AG04450 (cell line): Measurements from ENCODE around the gene PISD. TPM values are rescaled to one million over a fixed set of nuclear protein-coding genes. Genes with fewer than 3 reads are reported as not detected.

Experiments
- CTCF ChIA-PET: fragments of 300-600, 350-600 bp; formaldehyde crosslinking; extraction: SDS; loops from one replicate; lab custom pipeline; 2022; ENCODE audit warnings: antibody characterized with exemption, inconsistent platforms; lab: Charles Lee
- POLR2A ChIA-PET: fragments of 350-600 bp; formaldehyde crosslinking; extraction: SDS; loops from one replicate; lab custom pipeline; 2021; ENCODE audit warnings: antibody characterized with exemption, inconsistent platforms; lab: Yijun Ruan, JAX
- DNase-seq: peaks from one replicate; pipeline ENCODE4 v3.0.0-alpha.2; 2011; ENCODE audit warnings: low read depth, low spot score
- H3K27ac ChIP-seq: one replicate; pipeline ENCODE4 v1.5.1; 2012; ENCODE audit warnings: low read depth, low read length, control low read depth
- H3K27me3 ChIP-seq: one replicate; pipeline ENCODE4 v1.6.0; 2012; ENCODE audit warnings: low read length; ENCODE audit not compliant: control insufficient read depth, insufficient read depth
- H3K4me3 ChIP-seq: 2 replicates; pipeline ENCODE4 v1.5.1; 2011; ENCODE audit warnings: mild to moderate bottlenecking, low read depth, low read length, control low read depth
- H3K9me3 ChIP-seq: 2 replicates; pipeline ENCODE4 v1.5.1; 2012; ENCODE audit warnings: low read length; ENCODE audit not compliant: control insufficient read depth, insufficient read depth
- polyA plus RNA-seq: library from polyadenylated mRNA; depleted of rRNA; stranded (reverse); fragments of >200 nt; gene quantifications from 2 replicates; pipeline ENCODE4 v1.2.3, GENCODE V29; 2011
- TF ChIP-seq, protein P1 (sequence below): IDR thresholded peaks from 2 replicates; pipeline ENCODE4 v1.5.1; 2011; ENCODE audit warnings: low read depth, low read length, control low read depth, inconsistent platforms

Gene PISD
- polyA plus RNA-seq, 1 experiment = 21.6 TPM

DNA sequence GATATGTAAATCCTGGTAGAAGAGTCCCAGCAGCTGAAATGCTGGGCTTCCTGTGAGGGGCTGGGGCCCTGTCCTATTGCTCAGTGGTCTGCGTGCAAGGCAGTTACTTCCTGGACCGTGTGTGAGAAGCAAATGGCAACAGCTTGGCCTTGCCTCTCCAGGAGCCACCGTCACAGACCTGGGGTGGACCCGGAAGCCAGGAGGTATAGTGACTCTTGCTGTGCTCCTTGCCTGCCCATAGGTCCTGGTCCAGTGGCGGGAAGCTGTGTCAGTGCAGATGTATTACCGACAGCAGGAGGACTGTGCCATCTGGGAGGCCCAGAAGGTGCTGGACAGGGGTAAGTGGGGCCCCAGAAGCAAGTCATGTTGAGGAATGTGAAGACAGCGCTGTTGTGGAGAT, 54.3 kb downstream of the PISD start:
- no peak for DNase-seq
- POLR2A ChIA-PET = no interaction called here
- no peak overlapping the region for H3K4me3 ChIP-seq
- H3K27ac ChIP-seq = no peak overlapping the region
- H3K27me3 ChIP-seq = no peaks in the 10 kb centered on the region
- CTCF ChIA-PET = no interaction called here
- no peaks in the 10 kb centered on the region for H3K9me3 ChIP-seq
- TF ChIP-seq, protein P1, sequence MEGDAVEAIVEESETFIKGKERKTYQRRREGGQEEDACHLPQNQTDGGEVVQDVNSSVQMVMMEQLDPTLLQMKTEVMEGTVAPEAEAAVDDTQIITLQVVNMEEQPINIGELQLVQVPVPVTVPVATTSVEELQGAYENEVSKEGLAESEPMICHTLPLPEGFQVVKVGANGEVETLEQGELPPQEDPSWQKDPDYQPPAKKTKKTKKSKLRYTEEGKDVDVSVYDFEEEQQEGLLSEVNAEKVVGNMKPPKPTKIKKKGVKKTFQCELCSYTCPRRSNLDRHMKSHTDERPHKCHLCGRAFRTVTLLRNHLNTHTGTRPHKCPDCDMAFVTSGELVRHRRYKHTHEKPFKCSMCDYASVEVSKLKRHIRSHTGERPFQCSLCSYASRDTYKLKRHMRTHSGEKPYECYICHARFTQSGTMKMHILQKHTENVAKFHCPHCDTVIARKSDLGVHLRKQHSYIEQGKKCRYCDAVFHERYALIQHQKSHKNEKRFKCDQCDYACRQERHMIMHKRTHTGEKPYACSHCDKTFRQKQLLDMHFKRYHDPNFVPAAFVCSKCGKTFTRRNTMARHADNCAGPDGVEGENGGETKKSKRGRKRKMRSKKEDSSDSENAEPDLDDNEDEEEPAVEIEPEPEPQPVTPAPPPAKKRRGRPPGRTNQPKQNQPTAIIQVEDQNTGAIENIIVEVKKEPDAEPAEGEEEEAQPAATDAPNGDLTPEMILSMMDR = no peak

DNA sequence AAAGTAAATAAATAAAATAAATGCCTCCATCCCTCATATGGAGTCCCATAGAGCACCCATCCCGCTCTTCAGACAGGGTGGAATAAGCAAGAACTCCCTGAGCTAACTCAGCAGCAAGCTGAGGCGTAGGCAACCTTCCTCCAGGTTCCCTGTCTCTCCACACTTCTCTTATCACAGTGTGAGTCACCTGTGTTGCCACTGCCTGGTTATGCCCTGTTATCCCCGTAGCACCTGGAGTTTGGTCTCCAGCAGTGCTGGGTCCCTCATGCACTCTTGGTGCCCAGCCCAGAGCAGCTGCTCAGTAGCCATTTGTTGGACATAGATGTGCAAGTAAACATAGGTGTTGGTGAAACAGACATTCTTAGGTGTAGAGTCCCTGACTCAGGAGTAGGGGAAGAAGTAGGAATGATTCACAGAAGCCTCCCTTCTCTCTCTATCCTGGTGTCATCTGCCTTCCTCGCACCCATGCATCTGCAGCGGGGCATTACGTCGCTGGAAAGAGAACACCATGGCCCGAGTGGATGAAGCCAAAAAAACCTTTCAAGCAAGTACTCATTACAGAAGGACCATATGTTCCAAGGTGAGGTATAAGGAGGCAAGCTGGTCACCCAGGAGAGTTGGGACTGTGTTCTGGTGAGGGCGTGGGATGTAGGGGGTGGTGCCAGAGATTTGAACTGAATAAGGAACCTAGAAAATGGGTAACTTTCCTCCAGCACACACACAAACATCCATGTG, 56.0 kb downstream of the PISD start:
- ChIA-PET POLR2A (no interaction called here), CTCF (interaction anchor here (3.3 kb wide), 1 partner anchor 45 kb away, joined by 9 read pairs; no protein-coding TSS in a partner anchor)
- TF ChIP-seq, protein P1 = no peak

DNA sequence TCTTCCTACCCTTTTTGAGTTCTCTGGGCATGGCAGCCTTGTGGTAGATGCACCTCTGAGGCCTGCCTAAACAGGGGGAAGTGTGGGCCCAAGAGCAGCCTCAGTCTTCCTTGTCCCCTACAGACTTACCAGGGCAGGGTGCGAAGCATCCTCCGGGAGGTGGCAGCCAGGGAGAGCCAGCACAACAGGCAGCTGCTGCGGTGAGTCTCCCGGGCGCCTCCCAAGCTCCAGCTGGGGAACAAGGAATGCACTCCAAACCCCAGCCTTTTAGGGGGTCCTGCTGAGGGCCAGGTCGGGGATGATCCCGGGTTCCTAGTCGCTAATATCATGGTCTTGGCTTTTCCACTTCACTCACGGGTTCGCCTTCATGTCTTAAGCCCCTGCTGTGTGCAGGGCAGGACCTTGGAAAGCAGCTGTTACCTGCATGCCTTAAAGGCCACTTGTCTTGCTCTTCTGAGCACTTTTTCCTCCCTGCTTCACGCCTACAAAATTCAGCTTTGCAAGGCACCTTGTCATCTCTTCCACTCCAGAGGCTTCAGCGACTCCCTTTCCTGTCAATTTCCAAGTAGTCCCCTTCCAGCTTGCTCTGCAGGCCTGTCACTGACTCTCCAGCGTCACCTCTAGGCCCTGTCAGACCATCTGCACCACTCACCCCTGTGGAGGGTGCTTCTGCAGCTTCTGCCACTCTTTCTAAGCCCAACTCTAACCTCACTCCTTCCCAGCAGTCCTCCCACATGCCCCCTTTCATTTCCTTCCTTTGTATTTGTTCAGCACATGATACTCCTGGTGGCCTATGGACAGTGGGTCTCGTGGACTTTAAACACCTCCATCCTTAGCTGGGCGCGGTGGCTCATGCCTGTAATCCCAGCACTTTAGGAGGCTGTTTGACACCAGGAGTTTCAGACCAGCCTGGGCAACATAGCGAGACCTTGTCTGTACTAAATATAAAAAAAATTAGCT, 57.0 kb downstream of the PISD start:
- Histone ChIP-seq H3K27ac (no peak overlapping the region), H3K27me3 (no peaks in the 10 kb centered on the region), H3K9me3 (no peaks in the 10 kb centered on the region), H3K4me3 (no peak overlapping the region)
- ChIA-PET CTCF (interaction anchor here (3.3 kb wide), 1 partner anchor 44 kb away, joined by 9 read pairs; no protein-coding TSS in a partner anchor), POLR2A (no interaction called here)
- DNase-seq = no peak
- TF ChIP-seq, protein P1 = no peak

More for the DNA sequence above, 56.0 kb downstream of the PISD start:
- H3K27ac ChIP-seq = no peak overlapping the region
- no peaks in the 10 kb centered on the region for H3K9me3 ChIP-seq
- no peak for DNase-seq
- no peaks in the 10 kb centered on the region for H3K27me3 ChIP-seq
- H3K4me3 ChIP-seq = no peak overlapping the region

DNA sequence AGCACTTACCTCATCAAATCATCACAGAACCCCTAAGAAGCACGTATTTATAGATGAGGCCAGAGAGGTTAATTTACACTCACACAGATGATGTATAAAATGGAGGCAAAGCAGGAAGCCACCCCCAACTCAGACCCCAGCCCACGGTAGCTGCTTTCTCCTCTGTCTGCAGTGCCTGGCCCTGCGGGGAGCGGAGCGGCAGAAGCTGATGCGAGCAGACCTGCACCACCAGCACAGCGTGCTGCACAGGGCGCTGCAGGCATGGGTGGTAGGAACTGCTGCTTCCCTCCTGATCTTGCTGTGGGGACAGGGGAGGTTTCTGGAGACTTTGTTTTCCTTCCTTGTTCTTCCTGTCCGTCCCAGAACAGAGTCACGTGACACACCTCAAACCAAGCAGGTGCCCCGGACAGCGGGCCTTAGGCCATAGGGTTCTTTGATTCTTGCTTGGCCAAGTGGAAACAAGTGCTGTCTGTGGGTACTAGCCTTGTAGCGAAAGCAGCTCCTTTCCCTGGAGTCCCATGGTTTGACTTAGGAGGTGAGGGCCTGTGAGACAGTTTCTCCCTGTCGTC, 57.8 kb downstream of the PISD start:
- ChIA-PET CTCF (interaction anchor here (3.3 kb wide), 1 partner anchor 43 kb away, joined by 9 read pairs; no protein-coding TSS in a partner anchor), POLR2A (interaction anchor here (0.7 to 2.2 kb wide), 2 partner anchors 11 to 27 kb away, joined by 3 to 8 read pairs; no protein-coding TSS in a partner anchor)
- DNase-seq = no peak
- Histone ChIP-seq H3K27me3 (no peaks in the 10 kb centered on the region), H3K9me3 (no peaks in the 10 kb centered on the region), H3K27ac (no peak overlapping the region), H3K4me3 (no peak overlapping the region)
- TF ChIP-seq, protein P1 = no peak
